ENCODE data around the gene LRFN3.
"Not testable (repeated sequence)": the region's sequence is repeated elsewhere in the genome, so short reads cannot be mapped to it uniquely, and the experiment has no call there.

Gene LRFN3, protein sequence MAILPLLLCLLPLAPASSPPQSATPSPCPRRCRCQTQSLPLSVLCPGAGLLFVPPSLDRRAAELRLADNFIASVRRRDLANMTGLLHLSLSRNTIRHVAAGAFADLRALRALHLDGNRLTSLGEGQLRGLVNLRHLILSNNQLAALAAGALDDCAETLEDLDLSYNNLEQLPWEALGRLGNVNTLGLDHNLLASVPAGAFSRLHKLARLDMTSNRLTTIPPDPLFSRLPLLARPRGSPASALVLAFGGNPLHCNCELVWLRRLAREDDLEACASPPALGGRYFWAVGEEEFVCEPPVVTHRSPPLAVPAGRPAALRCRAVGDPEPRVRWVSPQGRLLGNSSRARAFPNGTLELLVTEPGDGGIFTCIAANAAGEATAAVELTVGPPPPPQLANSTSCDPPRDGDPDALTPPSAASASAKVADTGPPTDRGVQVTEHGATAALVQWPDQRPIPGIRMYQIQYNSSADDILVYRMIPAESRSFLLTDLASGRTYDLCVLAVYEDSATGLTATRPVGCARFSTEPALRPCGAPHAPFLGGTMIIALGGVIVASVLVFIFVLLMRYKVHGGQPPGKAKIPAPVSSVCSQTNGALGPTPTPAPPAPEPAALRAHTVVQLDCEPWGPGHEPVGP

DNA sequence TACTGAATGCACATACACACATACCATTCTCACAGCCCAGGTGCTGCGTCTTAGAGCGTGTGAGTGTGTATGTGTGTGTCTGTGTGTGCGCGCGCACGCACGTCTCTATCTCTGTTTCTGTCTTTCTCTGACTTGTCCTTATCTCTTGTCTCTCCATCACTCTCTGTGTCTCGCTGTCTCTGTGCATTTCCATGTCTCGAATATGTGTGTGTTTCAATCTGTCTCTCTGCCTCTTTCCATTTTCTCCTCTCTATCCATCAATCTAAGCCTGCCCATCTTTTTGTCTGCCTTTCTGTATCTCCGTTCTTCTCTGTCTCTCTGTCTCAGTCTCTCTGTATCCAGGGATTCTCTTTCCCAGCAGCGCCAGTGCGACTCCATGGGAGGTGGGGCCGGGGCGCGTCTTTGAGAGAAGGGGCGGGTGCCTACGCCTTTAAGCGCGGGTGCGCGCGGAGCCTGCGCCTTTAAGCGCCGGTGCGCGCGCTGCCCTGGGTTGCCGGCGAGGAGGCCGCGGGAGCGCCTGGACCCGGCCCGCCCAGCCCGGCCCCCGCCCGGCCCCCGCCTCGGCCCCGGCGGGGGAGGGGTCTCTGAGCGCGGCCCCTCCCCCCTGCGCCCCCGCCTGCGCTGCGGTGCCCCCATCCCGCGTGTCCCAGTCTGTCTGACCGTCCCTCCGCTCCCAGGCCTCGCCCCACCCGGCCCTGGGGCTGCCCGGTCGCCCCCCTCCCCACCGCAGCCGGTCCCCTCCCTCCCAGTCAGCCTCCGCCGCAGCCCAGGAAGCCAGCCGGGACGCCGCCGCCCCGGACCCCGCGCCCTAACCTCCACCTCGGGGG, at the start of gene LRFN3:
LRFN3 (plus strand) TSS at position 464 of the 827 bp plus-strand sequence. CDS start 3,052 bp downstream, outside the sequence.
- peak; percentile 48 to 64 for DNase-seq

DNA sequence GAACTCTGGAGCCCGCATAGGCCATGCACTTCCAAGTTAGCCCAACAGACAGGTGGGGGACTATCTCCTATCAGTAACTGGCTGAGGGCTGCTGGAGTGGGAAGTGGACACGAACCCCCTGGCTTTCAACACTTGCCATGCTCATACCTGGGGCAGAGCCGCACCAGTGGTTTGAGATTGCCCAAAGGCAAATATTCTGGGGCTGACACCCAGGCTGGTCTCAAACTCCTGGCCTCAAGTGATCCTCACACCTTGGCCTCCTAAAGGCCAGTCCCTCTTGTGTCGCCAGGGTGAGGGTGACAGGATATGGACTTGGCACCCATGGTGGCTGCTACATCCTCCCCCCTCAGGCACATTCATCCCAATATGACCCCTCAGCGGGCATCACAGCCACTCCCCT, 49.0 kb upstream of the LRFN3 start:
- no peak for DNase-seq

DNA sequence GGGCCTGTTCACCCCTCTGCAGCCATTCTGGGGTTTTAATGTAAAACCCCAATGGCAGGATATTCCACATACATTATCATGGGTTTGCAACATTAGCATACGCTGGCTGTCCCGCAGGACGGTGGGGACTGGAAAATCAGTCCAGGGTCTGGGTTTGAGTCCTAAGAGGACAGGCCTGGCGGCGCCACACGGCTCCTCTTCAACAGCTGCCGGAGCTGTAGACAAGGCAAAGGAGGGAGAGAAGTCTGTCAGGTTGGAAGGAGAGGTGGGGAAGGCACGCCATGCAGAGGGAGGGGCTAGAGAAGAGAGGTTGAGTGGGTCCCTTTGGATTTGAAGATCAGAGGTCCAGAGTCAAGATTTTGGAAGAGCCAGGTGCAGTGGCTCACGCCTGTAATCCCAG, 47.8 kb upstream of the LRFN3 start:
- DNase-seq = no peak

DNA sequence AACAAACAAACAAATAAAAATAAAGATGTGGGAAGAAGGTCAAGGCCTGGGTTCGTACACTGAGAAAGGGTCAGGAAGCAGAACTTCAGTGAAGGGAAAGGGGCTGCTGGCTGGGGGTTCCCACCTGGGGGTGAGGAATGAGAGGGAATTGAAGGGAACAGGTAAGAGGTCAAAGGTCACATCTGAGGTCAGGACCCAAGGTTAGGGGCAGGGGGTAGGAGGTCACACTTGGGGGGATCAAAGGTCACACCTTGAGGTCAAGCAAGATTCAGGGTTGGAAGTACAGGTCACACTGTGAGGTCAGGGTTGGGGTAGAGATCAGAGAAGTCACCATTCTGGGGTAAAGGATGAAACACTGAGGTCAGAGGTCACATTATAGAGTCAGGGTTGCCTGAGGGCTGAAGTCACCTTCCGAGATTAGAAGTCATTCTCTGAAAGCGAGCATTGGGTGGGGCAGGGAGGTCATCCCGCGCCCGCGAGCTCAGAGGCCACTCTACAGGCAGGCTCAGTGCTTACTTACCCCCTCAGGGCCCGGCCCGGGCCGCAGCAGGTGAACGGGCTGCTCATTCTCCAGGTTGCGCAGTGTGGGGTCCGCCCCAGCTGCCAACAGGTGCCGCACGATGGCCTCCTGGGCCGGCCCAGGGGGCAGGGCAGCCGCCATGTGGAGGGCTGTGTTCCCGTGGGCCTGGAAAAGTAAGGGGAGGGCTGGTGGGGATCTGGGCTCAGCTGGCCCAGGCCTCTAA, 46.6 kb upstream of the LRFN3 start:
- no peak for DNase-seq

DNA sequence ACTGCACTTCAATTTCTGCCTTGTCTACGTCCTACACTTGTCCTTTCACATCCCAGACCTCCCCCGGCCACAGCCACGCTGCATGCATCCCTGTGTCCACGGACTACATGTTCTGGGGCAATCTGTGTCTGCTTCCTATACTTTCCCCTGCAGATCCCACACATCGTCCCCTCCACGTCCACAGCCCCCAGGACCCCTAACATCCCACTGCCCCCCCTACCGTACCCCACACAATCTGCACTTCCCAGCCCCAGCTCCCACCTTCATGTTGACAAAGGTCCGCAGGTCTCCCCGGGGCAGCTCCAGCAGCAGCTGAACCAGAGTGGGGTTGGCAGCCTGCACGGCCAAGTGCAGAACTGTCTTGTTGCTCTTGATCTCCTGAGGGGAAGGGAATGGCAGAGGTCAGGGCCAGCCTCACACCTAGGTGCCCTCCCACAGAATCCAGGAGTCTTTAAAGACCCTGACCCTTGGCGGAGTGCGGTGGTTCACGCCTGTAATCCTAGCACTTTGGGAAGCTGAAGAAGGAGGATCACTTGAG, 46.0 kb upstream of the LRFN3 start:
- no peak for DNase-seq

DNA sequence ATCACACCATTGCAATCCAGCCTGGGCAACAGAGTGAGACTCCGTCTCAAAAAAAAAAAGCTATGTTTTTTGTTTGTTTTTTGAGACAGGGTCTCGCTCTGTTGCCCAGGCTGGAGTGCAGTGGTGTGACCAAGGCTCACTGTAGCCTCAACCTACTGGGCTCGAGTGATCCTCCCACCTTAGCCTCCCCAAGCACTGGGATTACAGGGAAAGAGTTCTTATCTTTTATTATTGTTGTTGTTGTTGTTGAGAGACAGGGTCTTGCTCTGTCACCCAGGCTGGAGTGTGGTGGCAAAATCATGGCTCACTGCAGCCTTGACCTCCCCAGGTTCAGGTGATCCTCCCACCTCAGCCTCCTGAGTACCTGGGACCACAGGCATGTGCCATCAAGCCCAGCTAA, 44.4 kb upstream of the LRFN3 start:
- DNase-seq = not testable (repeated sequence)

DNA sequence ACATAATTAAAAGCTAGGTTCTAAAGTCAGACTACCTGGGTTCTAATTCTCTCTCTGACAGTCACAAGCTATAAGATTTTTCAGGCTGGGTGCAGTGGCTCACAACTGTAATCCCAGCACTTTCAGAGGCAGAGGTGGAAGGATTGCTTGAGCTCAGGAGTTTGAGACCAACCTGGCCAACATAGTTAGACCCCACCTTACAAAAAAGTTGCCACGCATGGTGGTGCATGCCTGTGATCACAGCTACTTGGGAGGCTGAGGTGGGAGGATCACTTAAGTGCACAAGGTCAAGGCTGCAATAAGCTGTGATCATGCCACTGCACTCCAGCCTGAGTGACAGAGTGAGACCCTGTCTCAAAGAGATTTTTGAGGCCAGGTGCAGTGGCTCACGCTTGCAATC, 41.8 kb upstream of the LRFN3 start:
- DNase-seq = no peak

DNA sequence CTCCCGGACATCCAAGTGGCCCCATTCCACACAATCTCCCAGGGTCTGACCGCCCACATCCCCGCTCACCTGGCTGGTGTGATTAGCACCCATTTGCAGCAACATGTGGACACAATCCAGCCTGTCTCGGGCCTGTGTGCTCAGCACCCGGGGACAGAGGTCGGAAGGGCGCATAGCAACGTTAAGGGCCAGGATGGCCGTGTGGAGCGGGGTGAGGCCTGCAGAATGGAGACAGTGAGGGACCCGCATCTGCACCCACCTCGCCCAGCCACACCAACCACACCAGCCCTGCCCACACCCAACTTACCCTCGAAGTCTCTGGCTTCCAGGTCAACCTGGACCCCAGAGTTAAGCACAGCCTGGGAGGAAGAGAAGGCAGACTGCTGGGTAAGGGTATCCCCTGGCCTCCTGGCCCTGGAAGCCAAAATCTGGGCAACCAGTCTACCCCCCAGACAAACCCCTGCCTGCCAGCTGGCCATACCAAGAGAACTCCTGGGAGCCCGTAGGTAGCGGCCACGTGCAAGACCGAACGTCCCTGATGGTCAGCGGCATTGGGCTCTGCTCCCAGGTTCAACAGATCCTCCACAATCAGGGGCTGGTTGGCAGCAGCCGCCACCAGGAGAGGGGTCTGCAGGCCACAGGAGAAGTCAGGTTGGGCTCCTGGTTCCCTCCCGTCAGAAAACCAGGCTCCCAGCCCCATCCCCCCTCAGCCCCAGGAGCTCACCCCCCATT, 40.1 kb upstream of the LRFN3 start:
- DNase-seq = no peak

DNA sequence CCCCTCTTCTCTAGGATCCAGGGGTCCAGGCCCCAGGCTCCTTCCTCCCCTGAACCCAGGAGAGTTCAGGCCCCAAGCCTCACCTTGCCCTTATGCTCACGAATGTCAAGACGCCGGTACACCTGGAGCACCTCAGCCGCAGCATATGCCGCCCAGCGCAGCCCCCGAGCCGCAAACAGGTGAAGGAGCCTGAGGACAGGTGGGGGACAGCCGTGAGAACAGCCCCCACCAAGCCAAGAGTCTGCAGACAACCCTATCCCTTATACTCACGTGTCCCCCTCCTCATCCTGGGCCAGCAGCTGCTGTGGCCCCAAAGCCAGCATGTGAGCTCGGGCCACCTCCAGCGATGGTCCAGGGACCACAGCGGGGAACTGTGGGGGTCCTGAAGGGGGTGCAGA, 39.5 kb upstream of the LRFN3 start:
- DNase-seq = no peak

DNA sequence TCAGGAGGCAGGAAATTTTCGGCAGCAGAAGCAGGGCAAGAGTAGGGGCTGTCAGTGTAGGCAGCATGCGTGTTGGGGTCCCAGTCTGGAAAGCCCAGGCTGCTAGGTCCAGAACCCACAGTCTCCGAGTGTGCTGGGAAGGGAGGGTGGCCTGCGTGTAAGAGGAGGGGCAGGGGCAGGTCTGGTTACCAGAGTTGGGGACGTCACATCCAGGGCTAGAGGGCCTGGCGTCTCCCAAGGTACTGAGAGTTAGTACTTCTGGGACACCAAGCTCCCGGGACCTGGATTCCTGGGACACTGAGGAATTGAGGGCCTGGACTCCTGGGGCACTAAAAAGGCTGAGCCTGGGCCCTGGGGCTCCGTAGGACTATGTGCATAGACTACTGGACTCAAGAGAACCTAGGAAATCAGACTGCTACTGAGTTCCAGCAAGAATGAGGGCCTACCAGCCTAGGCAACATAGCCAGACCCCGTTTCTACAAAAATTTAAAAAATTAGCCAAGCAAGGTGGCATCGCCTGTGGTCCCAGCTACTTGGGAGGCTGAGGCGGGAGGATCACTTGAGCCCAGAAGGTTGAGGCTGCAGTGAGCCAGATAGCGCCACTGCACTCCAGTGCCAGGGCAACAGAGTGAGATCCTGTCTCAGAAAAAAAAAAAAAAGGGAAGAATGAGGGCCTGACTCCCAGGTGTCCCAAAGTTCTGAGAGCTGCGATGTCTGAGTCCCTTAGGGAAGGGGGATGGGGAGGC, 38.3 kb upstream of the LRFN3 start:
- DNase-seq = no peak

DNA sequence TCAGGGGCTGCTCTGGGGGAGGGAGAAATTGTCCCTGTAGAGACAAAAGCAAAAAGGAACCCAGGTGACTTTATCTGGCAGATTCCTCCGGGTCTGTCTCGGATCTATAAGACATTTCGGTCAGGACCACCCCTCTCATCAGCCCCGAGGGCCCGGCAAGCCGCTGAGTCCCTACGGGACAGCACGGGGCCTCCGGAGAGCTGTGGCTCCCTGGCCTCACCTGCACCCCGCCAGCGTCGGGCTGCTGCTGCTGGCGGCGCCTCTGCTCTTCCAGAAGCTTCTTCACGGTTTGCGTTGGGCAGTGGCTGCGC, 37.7 kb upstream of the LRFN3 start:
- no peak for DNase-seq

DNA sequence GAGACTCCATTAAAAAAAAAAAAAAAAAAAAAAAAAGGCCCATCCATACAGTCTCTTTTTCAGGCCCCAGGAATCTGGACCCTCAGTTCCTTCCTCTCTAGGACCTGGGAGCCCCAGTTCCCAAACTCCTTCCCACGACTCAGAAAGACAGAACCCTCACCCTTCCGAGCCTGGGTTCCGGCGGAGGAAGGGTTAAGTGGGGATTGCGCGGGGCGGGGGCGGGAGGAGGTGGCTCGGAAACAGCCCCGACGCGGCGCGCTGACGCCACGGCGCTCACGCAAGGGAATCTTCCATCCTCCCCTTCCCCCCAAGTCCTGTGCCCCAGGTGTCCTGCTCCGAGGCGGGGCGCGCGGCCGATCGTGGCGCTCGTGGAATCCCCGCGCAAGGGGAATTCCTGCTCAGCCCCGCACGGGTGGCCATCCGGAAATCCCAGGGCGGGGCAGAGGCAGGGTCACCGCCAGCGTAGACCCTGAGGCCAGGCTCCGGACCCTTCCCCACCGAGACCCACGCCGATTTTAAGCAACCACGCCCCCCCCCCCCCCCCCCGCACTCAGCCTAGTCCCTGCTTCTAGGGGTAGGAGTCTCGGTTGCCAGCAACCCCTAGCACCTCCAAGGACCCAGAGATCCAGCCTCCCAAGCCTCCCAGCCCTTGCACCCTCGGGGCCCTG, 36.5 kb upstream of the LRFN3 start:
- DNase-seq = peak; percentile 79 to 80

DNA sequence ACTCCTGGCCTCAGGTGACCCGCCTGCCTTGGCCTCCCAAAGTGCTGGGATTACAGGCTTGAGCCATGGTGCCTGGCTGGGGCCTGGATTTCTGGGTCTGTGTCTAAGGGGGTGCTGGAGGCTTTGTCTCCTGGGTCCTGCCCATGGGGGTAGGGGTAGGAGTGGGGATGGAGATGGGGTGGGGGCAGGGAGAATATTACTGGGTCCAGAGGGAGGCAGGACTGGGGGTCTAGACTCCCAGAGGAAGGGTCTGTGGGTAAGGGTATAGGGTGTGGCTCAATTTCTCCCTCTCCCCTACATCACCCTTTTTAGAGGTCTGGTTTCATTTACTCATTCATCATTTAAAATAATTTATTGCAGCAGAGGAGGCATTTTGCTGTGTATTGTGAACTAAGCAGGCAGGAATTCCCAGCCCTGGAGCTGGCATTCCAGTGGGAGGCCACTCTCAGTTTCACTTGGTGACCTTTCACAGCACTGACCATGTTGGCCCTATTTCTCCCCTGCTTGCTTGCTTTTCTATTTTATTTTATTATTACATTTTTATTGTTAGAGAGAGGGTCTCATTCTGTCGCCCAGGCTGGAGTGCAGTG, 35.0 kb upstream of the LRFN3 start:
- no peak for DNase-seq

DNA sequence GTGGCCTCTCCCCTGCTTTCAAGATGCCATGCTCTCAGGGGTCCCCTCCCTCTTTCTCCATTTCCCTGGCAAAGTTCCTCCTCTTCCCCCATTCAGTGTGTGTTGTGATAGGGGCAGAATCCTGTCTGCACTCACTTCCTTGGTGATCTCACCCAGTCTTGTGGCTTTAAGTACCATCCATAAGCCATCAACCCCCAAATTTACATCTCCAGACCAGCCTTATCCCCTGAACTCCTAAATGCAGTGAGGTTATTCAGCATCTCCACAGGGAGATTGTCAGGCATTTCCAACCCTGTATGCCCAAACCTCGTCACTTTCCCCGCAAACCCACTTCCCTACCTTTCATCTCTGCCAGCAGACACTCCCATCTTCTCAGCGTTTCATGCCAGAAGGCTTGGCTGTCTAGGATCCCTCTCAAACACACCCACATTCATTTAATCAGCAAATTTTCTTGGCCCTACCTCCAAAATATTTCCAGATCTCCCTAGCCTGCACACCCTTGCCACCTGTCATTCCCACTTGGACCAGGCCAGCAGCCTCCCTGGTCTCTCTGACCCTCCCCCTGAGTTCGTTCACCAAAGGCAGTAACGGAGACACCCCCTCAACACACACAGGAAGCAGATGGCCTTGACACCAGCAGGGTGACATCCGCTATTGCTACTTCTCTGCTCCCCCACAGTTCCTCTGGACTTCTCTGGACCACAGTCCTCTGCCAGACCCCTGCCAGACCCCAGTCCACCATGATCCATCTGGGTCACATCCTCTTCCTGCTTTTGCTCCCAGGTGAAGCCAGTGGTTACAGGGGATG, 34.1 kb upstream of the LRFN3 start, which contains the start of gene HCST:
HCST (plus strand) TSS at position 676 of the 808 bp plus-strand sequence; CDS start at position 741, 65 bp downstream.
- DNase-seq = peak in 1 of 2 donors; percentile 28

DNA sequence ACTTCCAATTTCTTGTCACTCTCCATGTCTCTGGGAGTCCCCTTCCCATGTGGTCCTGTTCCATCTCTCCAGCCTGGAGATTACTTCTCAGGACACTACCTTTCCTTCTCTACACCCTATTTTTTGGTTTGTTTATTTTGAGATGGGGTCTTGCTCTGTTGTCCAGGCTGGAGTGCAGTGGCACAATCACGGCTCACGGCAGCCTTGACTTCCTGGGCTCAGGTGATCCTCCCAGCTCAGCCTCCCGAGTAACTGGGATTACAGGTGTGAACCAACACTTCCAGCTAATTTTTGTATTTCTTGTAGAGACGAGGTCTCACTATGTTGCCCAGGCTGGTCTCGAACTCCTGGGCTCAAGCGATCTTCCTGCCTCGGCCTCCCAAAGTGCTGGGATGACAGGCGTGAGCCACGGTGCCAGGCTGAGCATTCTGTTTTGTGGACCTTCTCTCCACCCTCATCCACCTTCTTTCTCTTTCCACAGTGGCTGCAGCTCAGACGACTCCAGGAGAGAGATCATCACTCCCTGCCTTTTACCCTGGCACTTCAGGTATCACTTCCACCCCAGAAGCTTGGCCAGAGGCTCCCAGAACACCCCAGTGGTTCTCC, 33.2 kb upstream of the LRFN3 start:
- DNase-seq = no peak

DNA sequence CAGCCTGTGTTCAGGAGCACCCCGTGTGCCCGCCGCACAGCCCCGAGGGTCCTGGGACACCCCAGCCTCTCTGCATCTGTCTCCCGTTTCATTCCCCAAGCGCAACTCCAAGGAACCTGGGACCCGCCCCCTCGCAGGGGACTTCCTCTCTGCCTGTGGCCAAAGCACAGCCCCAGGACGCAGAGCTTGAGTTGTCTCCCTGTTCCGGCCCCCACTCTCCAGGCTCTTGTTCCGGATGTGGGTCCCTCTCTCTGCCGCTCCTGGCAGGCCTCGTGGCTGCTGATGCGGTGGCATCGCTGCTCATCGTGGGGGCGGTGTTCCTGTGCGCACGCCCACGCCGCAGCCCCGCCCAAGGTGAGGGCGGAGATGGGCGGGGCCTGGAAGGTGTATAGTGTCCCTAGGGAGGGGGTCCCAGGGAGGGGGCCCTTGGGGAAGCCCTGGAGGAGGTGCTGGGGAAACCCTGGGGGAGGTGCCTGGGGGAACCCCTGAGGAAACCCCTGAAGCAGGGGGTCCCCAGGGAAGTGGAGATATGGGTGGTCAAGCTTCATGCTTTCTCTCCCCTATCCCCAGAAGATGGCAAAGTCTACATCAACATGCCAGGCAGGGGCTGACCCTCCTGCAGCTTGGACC, 32.5 kb upstream of the LRFN3 start:
- peak; percentile 72 to 77 for DNase-seq

DNA sequence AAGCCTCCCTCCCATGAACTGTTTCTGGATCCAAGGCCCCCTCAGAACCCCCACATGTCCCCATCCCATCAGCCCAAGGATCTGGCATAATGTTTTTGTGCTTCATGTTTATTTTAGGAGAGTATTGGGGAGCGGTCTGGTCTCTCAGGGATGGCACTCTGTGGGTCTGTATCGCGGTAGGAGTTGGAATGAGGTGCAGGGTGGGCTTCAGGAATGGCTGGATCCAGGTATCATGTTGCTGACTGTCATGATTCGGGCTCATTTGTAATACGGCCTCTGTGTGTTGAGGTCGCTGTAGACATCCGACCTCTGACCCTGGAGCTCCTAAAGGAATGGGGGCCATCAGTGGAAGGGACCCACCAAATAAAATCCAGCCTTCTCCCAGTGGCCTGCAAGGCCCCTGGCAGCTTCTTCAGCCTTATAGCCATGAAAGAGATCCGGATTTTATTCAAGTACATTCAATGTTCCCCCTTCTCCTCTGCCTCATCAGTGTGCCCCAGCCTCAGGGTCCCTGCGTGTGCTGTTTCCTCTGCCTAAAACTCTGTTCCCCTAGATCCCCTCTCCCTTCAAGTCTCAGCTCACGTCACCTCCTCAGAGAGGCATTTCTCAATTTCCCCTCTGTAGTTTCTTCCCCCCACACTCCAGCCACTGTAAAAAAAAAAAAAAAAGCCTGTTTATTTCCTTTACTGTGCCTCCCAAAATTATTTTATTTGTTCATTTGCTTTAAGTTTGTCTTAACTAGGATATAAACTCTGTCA, 31.7 kb upstream of the LRFN3 start:
- DNase-seq = no peak
